GM12878 (cell line): ENCODE results near the gene ZNF800. TPM values are rescaled to one million over a fixed set of nuclear protein-coding genes. Genes with fewer than 3 reads are reported as not detected.

Experiments used
- ATAC-seq: fragments of 200-7000 bp; cut with Tn5 transposase; 3 replicates; pipeline ENCODE4 v1.9.1; 2020; ENCODE audit warnings: mild to moderate bottlenecking, moderate library complexity
- BruUV-seq: library from RNA; stranded (reverse); fragments of 400-500 nt; replicated peaks from 2 replicates; lab custom pipeline; 2021; lab: Mats Ljungman, UMichigan
- CTCF ChIA-PET: fragments of 300-600 bp; sonication (Branson Sonifier 250); formaldehyde crosslinking; extraction: SDS; loops from one replicate; lab custom pipeline; 2021; ENCODE audit warnings: inconsistent platforms; lab: Yijun Ruan, JAX
- POLR2A ChIA-PET: fragments of 350-600 bp; formaldehyde crosslinking; extraction: SDS; loops from one replicate; lab custom pipeline; 2021; ENCODE audit warnings: inconsistent platforms; lab: Charles Lee
- RAD21 ChIA-PET: fragments of 300-600 bp; sonication (Branson Sonifier 250); formaldehyde crosslinking; loops from one replicate; lab custom pipeline; 2023; ENCODE audit warnings: antibody characterized with exemption; ENCODE audit not compliant: unreplicated experiment; lab: Charles Lee
- SMC1A ChIA-PET: fragments of 300-600 bp; sonication (Branson Sonifier 250); formaldehyde crosslinking; loops from one replicate; lab custom pipeline; 2023; ENCODE audit not compliant: unreplicated experiment, uncharacterized antibody; lab: Charles Lee
- DNase-seq: peaks from one replicate; pipeline ENCODE4 v3.0.0-alpha.2; 2011; ENCODE audit warnings: low read depth, low spot score
- FAIRE-seq: peaks from 3 replicates; lab custom pipeline; 2011; peaks lifted over from hg19 to GRCh38; lab: Jason Lieb, UNC
- H2AFZ ChIP-seq: 2 replicates; pipeline ENCODE4 v1.6.0; 2011; ENCODE audit warnings: low read depth, low read length, control low read depth; ENCODE audit not compliant: control insufficient read depth
- H3K27ac ChIP-seq: 2 replicates; pipeline ENCODE4 v1.5.1; 2011; ENCODE audit warnings: control low read depth; ENCODE audit not compliant: control insufficient read depth, insufficient read depth
- H3K27me3 ChIP-seq, 2 experiments: replicated peaks in 1 of 2; 2 replicates each; pipeline versions ENCODE4 v1.6.0 to v1.6.1; 2011; ENCODE audit warnings: low read length in 1 of 2; ENCODE audit not compliant: control insufficient read depth in 2 of 2, insufficient read depth in 2 of 2
- H3K36me3 ChIP-seq, 2 experiments: 2 replicates each; pipeline ENCODE4 v1.5.1; 2011; ENCODE audit warnings: low read length in 1 of 2; ENCODE audit not compliant: control insufficient read depth in 2 of 2, insufficient read depth in 2 of 2
- H3K4me1 ChIP-seq: 2 replicates; pipeline ENCODE4 v1.6.1; 2011; ENCODE audit warnings: mild to moderate bottlenecking, low read length, moderate library complexity, mixed read lengths; ENCODE audit not compliant: control insufficient read depth, insufficient read depth
- H3K4me2 ChIP-seq: 2 replicates; pipeline ENCODE4 v1.6.0; 2011; ENCODE audit warnings: control low read depth; ENCODE audit not compliant: control insufficient read depth, insufficient read depth
- H3K4me3 ChIP-seq: fragments of 200-600 bp; sonication (generic); 2 replicates; pipeline ENCODE4 v1.5.1; 2016
- H3K79me2 ChIP-seq: 2 replicates; pipeline ENCODE4 v1.6.0; 2011; ENCODE audit warnings: low read length; ENCODE audit not compliant: control insufficient read depth, insufficient read depth
- H3K9ac ChIP-seq: 2 replicates; pipeline ENCODE4 v1.8.0; 2011; ENCODE audit warnings: low read length, control low read depth, mixed read lengths; ENCODE audit not compliant: control insufficient read depth, insufficient read depth
- H3K9me3 ChIP-seq: replicated peaks from 3 replicates; pipeline ENCODE4 v1.5.1; 2011; ENCODE audit warnings: mild to moderate bottlenecking, low read length; ENCODE audit not compliant: control insufficient read depth, insufficient read depth
- H4K20me1 ChIP-seq: 2 replicates; pipeline ENCODE4 v1.6.0; 2011; ENCODE audit not compliant: control insufficient read depth, insufficient read depth
- BACH1 ChIP-seq: fragments of 450-650 bp; IDR thresholded peaks from 2 replicates; pipeline ENCODE4 v1.6.1; 2017; ENCODE audit warnings: mild to moderate bottlenecking, borderline replicate concordance
- NKRF ChIP-seq: fragments of 450-650 bp; conservative IDR thresholded peaks from 2 replicates; pipeline ENCODE4 v1.6.1; 2017; ENCODE audit warnings: mild to moderate bottlenecking, moderate library complexity
- NR2C1 ChIP-seq: fragments of 450-650 bp; IDR thresholded peaks from 2 replicates; pipeline ENCODE4 v1.6.1; 2017; ENCODE audit warnings: antibody characterized with exemption, mild to moderate bottlenecking, moderate library complexity
- SMAD1 ChIP-seq: fragments of 450-650 bp; IDR thresholded peaks from 2 replicates; pipeline ENCODE4 v1.6.1; 2018; ENCODE audit warnings: mild to moderate bottlenecking, low read depth; ENCODE audit not compliant: partially characterized antibody
- SMAD5 ChIP-seq: IDR thresholded peaks from 2 replicates; pipeline ENCODE4 v1.6.1; 2016; ENCODE audit warnings: antibody characterized with exemption, low read depth
- STAT3 ChIP-seq: IDR thresholded peaks from 2 replicates; pipeline ENCODE4 v1.6.1; 2011; ENCODE audit warnings: low read depth, low read length, improper control_type of control experiment
- TCF12 ChIP-seq: IDR thresholded peaks from 2 replicates; pipeline ENCODE4 v1.6.1; 2011; ENCODE audit warnings: low read depth, mild to moderate bottlenecking, low read length
- WGBS: methylation state at CpG from one replicate; pipeline ENCODE4 v1.1.6; 2016; ENCODE audit warnings: low lambda C conversion rate; ENCODE audit not compliant: insufficient replicate concordance, insufficient coverage; ENCODE audit errors: missing lambda C conversion rate; 5-methylcytosine and 5-hydroxymethylcytosine counted together
- in situ Hi-C: fragments of 300-500 bp; cut with MboI; formaldehyde crosslinking; loops from 9 replicates; pipeline ENCODE4 v1.14.3; 2018; ENCODE audit warnings: mixed read lengths
- intact Hi-C: fragments of 100-400 bp; cut with micrococcal nuclease; formaldehyde crosslinking; loops from one replicate; pipeline ENCODE4 v1.14.2; 2022; ENCODE audit not compliant: unreplicated experiment
- polyA plus RNA-seq, 11 experiments: library from polyadenylated mRNA; depleted of rRNA in 4 of 11; unstranded in 6 of 11; stranded (reverse) in 5 of 11; fragments of >200 nt; fragmentation: Nextera tagmentation in 4 of 11; fragmentation: Illumina TruSeq in 1 of 11; extraction: Ambion mirVana in 4 of 11; extraction: Trizol in 1 of 11; gene quantifications; 1 replicate in 1 of 11; 2 replicates in 10 of 11; pipeline versions ENCODE4 v1.2.1 to v1.2.3, GENCODE V29; 2011 to 2016; ENCODE audit warnings: inconsistent platforms in 2 of 11, missing spikeins in 2 of 11, low read depth in 1 of 11
- total RNA-seq, 4 experiments: library from RNA; depleted of rRNA in 3 of 4; stranded (reverse); fragments of >200 nt in 3 of 4; fragmentation: Illumina TruSeq in 1 of 4; extraction: Trizol in 1 of 4; gene quantifications; 2 replicates each; pipeline versions ENCODE4 v1.2.1 to v1.2.3, GENCODE V29; 2013 to 2021
- TF ChIP-seq, protein P1 (sequence below): fragments of 450-650 bp; IDR thresholded peaks from 2 replicates; pipeline ENCODE4 v1.6.1; 2016; ENCODE audit warnings: mild to moderate bottlenecking, moderate library complexity, borderline replicate concordance

ZNF800 gene
- total and polyA plus RNA-seq, 10 of the 15 experiments (the other 5 are each of a cell fraction or from before 2014, with no cell fraction given) = 6.8 to 33.9 (median 23.8) TPM

DNA sequence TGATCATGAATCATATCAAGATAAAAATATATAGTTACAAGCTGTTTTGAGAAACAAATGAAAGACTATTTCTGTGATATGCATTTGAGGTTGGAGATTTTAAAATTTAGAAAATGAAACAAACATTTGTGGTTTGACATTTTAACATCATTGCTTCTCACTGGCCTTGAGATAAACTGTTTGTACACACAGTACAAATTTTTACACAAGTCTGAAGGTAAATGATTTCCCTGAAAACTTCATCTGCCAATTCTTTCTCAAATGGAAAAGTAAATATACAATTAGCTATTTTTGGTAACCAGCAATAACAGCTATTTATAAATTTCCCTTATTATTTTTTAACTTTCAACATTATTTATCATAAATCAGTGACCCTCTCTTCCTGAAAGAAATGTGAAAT lies 38.6 kb downstream of the ZNF800 start (continued):
- no peak for TF ChIP-seq NKRF
- TF ChIP-seq TCF12 = no peak

DNA sequence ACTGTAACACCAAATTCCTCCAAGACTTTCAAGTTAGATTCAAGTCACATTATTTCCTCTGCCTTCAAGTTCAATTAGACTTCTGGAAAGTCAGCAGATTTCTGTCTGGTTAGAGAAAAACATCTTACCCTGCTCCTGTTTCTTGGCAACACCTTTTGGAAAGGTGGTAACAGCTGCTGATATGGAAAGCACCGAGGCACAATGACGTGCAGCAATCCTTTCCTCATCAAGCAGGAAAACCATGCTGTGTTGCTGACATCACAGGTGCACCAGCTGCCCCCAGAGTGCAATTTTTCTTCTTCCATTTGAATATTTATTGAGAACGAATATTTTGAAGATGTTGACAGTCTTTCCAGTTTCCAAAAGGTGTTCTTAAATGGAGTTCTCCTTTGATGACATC lies 41.9 kb downstream of the ZNF800 start:
- ChIA-PET SMC1A (interaction anchor here (0.6 to 1.1 kb wide), 3 partner anchors 9 to 14 kb away, joined by 3 to 4 read pairs (median 3); no protein-coding TSS in a partner anchor), CTCF (interaction anchor here (1.0 to 3.8 kb wide), 6 partner anchors 18 to 97 kb away, joined by 3 to 31 read pairs (median 3); no protein-coding TSS in a partner anchor), POLR2A (no interaction called here), RAD21 (no interaction called here)
- WGBS = 70% methylated on average over 3 of the region's 3 CpGs
- no TSS peak for BruUV-seq
- no peak overlapping the region for H3K4me2 ChIP-seq
- FAIRE-seq = no peak
- no peak for ATAC-seq
- no peaks in the 10 kb centered on the region for H4K20me1 ChIP-seq
- no peak overlapping the region for H2AFZ ChIP-seq
- no peaks in the 10 kb centered on the region for H3K4me1 ChIP-seq
- in situ Hi-C loops (no loop called here), intact Hi-C loops (no loop called here)
- H3K27me3 ChIP-seq = no peaks in the 10 kb centered on the region
- no peaks in the 10 kb centered on the region for H3K9me3 ChIP-seq
- TF ChIP-seq, protein P1, sequence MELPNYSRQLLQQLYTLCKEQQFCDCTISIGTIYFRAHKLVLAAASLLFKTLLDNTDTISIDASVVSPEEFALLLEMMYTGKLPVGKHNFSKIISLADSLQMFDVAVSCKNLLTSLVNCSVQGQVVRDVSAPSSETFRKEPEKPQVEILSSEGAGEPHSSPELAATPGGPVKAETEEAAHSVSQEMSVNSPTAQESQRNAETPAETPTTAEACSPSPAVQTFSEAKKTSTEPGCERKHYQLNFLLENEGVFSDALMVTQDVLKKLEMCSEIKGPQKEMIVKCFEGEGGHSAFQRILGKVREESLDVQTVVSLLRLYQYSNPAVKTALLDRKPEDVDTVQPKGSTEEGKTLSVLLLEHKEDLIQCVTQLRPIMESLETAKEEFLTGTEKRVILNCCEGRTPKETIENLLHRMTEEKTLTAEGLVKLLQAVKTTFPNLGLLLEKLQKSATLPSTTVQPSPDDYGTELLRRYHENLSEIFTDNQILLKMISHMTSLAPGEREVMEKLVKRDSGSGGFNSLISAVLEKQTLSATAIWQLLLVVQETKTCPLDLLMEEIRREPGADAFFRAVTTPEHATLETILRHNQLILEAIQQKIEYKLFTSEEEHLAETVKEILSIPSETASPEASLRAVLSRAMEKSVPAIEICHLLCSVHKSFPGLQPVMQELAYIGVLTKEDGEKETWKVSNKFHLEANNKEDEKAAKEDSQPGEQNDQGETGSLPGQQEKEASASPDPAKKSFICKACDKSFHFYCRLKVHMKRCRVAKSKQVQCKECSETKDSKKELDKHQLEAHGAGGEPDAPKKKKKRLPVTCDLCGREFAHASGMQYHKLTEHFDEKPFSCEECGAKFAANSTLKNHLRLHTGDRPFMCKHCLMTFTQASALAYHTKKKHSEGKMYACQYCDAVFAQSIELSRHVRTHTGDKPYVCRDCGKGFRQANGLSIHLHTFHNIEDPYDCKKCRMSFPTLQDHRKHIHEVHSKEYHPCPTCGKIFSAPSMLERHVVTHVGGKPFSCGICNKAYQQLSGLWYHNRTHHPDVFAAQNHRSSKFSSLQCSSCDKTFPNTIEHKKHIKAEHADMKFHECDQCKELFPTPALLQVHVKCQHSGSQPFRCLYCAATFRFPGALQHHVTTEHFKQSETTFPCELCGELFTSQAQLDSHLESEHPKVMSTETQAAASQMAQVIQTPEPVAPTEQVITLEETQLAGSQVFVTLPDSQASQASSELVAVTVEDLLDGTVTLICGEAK = no peak
- TF ChIP-seq STAT3 = no peak
- TF ChIP-seq SMAD5 = no peak
- TF ChIP-seq BACH1 = no peak
- TF ChIP-seq NR2C1 = no peak
- no peak for TF ChIP-seq SMAD1
- H3K27ac ChIP-seq = no peak overlapping the region
- H3K79me2 ChIP-seq = no peaks in the 10 kb centered on the region
- H3K4me3 ChIP-seq = no peak overlapping the region
- no peak for DNase-seq
- no peaks in the 10 kb centered on the region for H3K36me3 ChIP-seq
- no peak overlapping the region for H3K9ac ChIP-seq
